Stimulated activated CD8-positive, alpha-beta memory T cell treated with anti-CD3 and anti-CD28 coated beads, Interleukin-2, amount 100 ng/mL, for 48 hours (primary cell): ENCODE results near the gene YPEL1.
"Not testable (repeated sequence)": the region's sequence is repeated elsewhere in the genome, so short reads cannot be mapped to it uniquely, and the experiment has no call there.

ENCODE experiments used
- DNase-seq, 2 donors: peaks; one replicate each; pipeline ENCODE4 v3.0.0-alpha.2; 2020; ENCODE audit warnings: low read depth in 2 of 2

Gene YPEL1

DNA sequence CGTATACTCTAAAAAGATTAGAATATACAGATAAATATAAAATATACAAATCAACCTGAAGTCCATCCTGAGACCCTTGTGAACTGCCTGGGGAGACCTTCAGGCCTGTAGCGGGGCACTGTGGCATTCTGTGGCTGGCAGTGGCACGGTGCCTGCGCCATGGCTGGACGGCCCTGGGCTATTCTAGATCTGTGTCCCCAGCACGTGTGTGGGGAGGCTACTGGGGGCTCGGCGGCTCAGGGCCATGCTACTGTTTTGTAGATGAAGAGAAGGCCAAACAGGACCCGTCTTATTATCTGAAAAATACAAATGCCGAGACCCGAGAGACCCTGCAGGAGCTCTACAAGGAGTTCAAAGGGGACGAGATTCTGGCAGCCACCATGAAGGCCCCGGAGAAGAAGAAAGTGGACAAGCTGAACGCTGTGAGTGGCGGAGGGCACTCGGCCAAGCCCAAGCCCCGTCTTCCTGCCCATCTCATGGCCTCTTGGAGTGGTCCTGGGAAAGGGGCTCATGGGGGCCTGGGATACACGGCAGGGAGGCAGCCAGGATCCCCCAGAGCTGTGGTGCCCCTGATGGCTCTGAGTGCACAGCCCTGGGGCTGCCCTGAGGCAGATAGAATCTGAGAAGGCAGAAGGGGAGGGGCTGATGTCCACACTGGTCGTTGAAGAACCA lies 51.0 kb downstream of the YPEL1 start:
- DNase-seq, result no peak

GRCh38 chr22:21683401-21683811 lies 52.2 kb downstream of the YPEL1 start:
- DNase-seq, result no peak

DNA sequence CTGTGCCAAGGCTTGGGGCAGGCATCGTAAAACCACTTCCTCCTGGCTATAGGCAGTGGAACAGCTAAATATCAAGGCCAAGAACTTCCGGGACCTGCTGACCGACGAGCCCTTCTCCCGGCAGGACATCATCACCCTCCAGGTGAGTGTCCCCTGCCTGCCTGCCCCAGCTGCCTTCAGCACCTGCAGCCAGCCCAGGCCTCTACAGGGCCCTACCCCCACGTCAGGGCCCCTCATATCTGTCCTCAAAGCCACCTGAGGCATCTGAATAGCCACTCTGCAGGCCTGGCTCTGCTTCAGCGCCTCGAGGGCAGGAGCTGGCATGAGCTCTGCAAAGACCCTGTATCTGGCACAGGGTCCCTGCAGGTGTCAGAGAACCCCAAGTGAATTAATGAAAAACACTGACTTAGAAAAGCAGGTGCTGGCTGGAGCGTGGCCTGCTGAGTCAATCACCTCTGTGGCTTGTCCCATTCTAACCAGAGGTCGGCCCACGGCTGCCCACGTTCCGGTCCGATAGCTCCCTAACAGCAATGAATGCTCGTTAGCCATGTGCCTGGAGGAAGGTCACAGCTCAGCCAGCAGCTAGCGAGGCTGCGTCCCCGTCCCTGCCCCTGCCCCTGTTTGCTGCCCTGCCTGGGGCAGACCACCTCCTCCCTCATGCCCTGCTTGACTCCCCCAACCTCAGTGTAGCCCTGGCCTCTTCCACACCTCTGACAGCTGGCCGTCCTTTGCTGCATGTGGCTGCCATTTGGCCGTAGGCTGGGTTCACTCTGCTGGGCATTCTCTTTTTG lies 53.0 kb downstream of the YPEL1 start:
- DNase-seq, result no peak

GRCh38 chr22:21681566-21682370 lies 53.8 kb downstream of the YPEL1 start:
- no peak for DNase-seq

- no peak for DNase-seq
These were observed 54.6 kb downstream of the YPEL1 start for GRCh38 chr22:21680830-21681565.

GRCh38 chr22:21679383-21679782 lies 56.2 kb downstream of the YPEL1 start:
- no peak for DNase-seq

- DNase-seq, result not testable (repeated sequence)
These were observed 56.8 kb downstream of the YPEL1 start for GRCh38 chr22:21678842-21679241.

DNA sequence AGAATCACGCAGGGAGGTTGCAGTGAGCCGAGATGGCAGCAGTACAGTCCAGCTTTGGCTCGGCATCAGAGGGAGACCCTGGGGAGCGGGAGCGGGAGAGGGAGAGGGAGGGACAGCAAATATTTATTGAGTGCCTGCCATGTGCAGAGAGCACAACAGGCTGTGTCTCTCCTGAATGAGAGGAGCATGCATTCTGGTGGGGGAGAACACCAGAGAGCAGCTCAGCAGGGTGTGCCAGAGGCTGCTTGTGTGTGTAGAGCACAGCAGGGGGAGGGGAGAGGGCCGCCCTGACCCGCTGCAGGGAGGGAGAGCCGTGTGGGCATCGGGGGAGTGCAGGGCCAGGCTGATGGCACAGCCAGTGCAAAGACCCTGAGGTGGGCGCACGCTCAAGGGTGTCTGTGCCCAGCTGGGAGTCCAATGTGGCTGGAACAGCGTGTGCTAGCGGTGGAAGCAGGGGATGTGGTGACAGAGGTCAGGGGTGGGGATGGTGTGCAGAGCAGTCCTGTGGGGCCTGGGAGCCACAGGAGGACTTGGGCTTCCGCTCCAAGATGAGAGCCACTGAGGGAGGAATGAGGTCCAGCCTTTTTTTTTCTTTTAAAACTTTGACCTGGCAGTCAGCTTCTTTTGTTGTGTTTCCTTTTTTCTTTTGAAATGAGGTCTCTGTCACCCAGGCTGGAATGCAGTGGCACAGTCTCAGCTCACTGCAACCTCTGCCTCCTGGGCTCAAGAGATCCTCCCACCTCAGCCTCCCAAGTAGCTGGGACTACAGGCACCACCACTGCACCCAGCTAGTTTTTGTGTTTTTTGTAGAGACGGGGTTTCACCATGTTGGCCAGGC lies 57.8 kb downstream of the YPEL1 start:
- no peak for DNase-seq

DNA sequence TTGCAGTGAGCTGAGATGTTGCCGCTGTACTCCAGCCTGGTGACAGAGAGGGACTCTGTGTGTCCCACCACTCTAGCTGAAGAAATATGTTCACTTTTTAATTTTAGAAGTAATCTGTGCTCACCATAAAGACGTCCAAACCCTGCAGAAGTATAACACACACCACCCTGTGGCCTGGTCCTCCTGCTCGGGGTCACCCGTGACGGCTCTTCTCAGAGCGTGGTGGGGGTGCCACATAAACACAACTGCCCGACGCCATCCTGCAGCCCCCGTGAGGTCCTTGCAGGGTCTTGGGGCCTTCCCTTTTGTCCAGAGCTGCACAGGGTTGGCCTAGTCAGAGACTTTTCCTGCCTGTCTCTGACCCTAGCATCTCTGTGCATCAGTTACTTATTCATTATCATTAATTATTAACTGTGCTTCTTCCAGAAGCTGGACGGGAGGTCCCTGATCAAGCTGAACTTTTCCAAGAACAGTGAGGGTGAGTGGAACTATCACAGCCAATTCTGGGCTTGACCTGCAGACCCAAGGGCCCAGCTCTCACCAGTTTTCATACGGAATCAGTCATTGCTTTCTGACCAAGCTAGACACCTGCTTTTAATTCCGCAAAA lies 60.9 kb downstream of the YPEL1 start:
- no peak for DNase-seq

GRCh38 chr22:21673534-21674321 lies 61.9 kb downstream of the YPEL1 start:
- no peak for DNase-seq

DNA sequence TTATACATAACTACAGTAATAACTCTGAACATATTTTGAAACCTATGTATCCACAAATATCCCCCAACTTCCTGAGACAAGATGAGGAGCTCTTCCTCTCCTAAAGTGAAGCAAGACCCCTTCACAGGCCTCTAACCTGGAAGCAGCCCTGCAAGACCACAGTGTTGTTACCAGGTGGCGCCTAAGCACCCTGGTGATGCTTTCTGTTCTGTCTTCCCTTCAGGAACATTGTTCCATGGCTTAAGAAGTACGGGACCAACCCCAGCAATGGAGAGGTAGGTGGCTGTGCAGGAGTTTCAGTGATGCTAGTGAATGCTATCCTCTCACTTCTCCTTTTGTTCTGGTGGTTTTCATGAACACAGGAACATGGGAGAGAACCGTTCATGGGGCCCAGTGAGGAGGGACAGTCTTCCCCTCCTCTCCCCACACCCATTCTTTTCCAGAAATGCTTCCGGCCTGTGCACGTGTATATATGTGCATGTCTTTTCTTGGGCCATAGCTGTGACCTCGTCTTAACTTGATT lies 63.4 kb downstream of the YPEL1 start:
- no peak for DNase-seq

DNA sequence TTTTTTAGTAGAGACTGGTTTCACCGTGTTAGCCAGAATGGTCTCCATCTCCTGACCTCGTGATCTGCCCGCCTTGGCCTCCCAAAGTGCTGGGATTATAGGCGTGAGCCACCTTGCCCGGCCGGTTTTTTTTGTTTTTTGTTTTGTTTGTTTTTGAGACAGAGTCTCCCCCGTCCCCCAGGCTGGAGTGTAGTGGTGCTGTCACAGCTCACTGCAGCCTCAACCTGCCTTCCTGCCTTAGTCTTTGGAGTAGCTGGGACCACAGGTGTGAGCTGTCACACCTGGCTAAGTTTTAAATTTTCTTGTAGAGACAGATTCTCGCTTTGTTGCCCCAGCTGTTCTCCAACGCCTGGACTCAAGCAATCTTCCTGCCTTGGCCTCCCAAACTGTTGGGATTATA lies 66.6 kb downstream of the YPEL1 start:
- no peak for DNase-seq

DNA sequence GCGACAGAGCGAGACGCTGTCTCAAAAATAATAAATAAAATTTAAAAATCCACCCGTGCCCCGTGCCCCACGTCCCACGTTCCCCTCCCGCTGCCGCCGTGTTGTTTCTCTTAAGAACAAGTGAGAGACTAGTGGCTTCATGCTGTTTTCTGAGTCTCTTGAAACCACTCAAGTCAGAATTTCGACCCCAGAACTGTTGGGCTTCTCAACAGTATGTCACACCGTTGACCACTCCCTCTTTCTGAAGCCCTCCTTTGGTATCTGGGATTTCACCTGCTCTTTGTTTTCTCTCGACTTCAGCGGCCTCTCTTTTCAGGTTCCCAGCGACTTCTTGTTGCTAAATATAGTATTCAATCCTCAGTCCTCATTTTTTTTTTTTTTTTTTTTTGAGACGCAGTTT lies 68.8 kb downstream of the YPEL1 start:
- DNase-seq, result no peak

DNA sequence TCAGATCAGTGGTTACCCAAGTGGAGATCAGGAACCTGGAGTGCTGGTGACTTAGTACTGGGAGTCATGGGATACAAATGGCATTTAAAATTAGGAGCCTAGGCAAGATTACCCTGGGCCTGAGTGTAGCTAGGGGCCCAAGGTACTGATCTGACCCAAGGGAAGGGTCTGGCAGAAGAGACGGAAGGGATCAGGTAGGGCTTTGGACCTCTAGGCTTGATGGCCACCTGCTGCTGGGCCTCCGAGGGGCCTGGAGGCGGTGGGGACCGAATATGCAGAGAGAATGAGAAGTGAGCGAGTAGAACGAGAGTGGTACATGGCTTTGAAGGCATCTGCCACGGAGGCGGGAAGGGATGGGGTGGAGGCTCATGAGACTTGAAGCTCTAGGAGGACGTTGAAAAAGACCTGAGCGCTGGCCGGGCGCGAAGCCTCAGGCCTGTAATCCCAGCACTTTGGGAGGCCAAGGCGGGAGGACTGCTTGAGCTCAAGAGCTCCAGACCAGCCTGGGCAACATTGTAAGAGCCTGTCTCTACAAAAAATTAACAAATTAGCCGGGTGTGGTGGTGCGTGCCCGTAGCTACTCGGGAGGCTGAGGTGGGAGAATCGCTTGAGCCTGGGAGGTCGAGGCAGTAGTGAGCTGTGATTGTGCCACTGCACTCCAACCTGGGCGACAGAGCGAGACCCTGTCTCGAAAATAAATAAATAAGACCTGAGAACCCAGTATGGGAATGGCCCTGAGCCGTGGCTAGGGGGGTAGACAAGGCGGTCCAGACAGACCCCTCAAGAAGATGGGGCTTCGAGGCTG lies 70.3 kb downstream of the YPEL1 start:
- DNase-seq, result no peak

- DNase-seq, result no peak
These were observed 71.9 kb downstream of the YPEL1 start for GRCh38 chr22:21663738-21664137.

DNA sequence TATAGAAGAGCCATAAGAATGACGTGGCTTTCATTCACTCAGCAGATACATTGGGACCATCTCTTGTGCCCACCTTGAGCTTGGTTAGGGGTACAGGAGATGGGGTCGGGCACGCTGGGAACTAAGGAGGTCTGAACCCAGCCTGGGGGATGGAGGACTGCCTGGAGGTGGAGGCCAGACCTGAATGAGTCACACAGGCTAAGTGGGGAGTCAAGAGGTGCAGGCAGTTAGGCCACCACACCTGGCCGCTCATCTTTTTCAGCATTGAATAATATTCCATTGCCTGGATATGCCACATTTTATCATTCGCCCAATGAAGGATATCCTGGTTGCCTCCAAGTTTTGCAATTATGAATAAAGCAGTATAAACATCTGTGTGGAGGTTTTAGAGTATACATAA lies 73.6 kb downstream of the YPEL1 start:
- no peak for DNase-seq

DNA sequence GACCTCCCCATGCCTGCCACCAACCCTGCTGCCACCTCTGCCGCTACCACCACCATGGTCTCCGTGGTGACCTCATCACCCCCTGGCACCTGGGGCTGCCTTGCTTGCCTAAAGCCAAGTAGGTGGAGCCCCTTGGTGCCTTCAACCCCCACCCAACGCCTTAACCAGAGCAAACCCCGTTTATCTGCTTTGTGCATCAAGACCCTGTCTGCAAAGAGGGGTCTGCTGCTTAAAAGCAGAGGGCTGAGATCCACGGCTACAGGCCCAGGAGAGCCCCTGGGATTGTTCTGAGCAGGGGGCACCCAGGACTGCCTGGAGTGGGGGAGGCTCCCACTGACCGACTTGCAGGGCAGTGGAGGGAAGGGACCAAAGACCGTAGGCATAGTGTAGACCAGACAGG lies 74.7 kb downstream of the YPEL1 start:
- no peak for DNase-seq

GRCh38 chr22:21659864-21660525 lies 75.6 kb downstream of the YPEL1 start:
- DNase-seq, result no peak
